H9 (cell line): ENCODE data around the gene ENPP1. TPM values are rescaled to one million over a fixed set of nuclear protein-coding genes. Genes with fewer than 3 reads are reported as not detected.

Experiments used
- DNase-seq: peaks from one replicate; pipeline ENCODE4 v3.0.0-alpha.2; 2017
- H2AFZ ChIP-seq: one replicate; pipeline ENCODE4 v1.6.1; 2013; ENCODE audit warnings: mild to moderate bottlenecking, low read length, control low read depth, moderate library complexity
- H2AK5ac ChIP-seq: 2 replicates; pipeline ENCODE4 v1.6.1; 2013; ENCODE audit warnings: low read length, control low read depth, mixed read lengths; ENCODE audit not compliant: insufficient read length
- H2BK120ac ChIP-seq: one replicate; pipeline ENCODE4 v1.6.1; 2013; ENCODE audit warnings: low read depth, mild to moderate bottlenecking, low read length, control low read depth, inconsistent platforms; ENCODE audit not compliant: poor library complexity, severe bottlenecking
- H2BK12ac ChIP-seq: 2 replicates; pipeline ENCODE4 v1.6.1; 2013; ENCODE audit warnings: low read length, control low read depth, mixed read lengths, low read depth; ENCODE audit not compliant: insufficient read length
- H2BK15ac ChIP-seq: 2 replicates; pipeline ENCODE4 v1.6.1; 2013; ENCODE audit warnings: low read depth, low read length, control low read depth
- H2BK20ac ChIP-seq: one replicate; pipeline ENCODE4 v1.6.1; 2013; ENCODE audit warnings: low read depth, mild to moderate bottlenecking, low read length, control low read depth, inconsistent platforms; ENCODE audit not compliant: poor library complexity, severe bottlenecking
- H2BK5ac ChIP-seq: 2 replicates; pipeline ENCODE4 v1.6.1; 2013; ENCODE audit warnings: low read length, control low read depth, mixed read lengths; ENCODE audit not compliant: insufficient read length
- H3K14ac ChIP-seq: 2 replicates; pipeline ENCODE4 v1.6.1; 2013; ENCODE audit warnings: low read length, control low read depth; ENCODE audit not compliant: insufficient read depth
- H3K18ac ChIP-seq: 2 replicates; pipeline ENCODE4 v1.6.1; 2013; ENCODE audit warnings: low read depth, mild to moderate bottlenecking, mixed read lengths, low read length, control low read depth; ENCODE audit not compliant: insufficient read length
- H3K23ac ChIP-seq: 2 replicates; pipeline ENCODE4 v1.6.1; 2013; ENCODE audit warnings: low read length, control low read depth, mixed read lengths, low read depth; ENCODE audit not compliant: insufficient read length
- H3K23me2 ChIP-seq: 2 replicates; pipeline ENCODE4 v1.6.1; 2013; ENCODE audit warnings: low read depth, mild to moderate bottlenecking, mixed read lengths, low read length, control low read depth; ENCODE audit not compliant: insufficient read length, poor library complexity, severe bottlenecking
- H3K27ac ChIP-seq: 2 replicates; pipeline ENCODE4 v1.5.1; 2013; ENCODE audit warnings: low read length, control low read depth, mixed read lengths, low read depth; ENCODE audit not compliant: insufficient read length
- H3K27me3 ChIP-seq: 2 replicates; pipeline ENCODE4 v1.6.1; 2013; ENCODE audit warnings: low read length, control low read depth, inconsistent platforms; ENCODE audit not compliant: insufficient read depth
- H3K4ac ChIP-seq: 2 replicates; pipeline ENCODE4 v1.6.1; 2013; ENCODE audit warnings: low read depth, mild to moderate bottlenecking, control low read depth, inconsistent platforms, low read length, moderate library complexity
- H3K4me1 ChIP-seq: 2 replicates; pipeline ENCODE4 v1.6.1; 2013; ENCODE audit warnings: low read length, control low read depth, inconsistent platforms; ENCODE audit not compliant: insufficient read depth
- H3K4me2 ChIP-seq: 2 replicates; pipeline ENCODE4 v1.6.1; 2013; ENCODE audit warnings: low read length, control low read depth, mixed read lengths; ENCODE audit not compliant: insufficient read length, insufficient read depth
- H3K56ac ChIP-seq: 2 replicates; pipeline ENCODE4 v1.6.1; 2013; ENCODE audit warnings: low read depth, mild to moderate bottlenecking, mixed read lengths, low read length, control low read depth; ENCODE audit not compliant: insufficient read length
- H3K79me1 ChIP-seq: 2 replicates; pipeline ENCODE4 v1.6.1; 2013; ENCODE audit warnings: low read depth, mild to moderate bottlenecking, moderate library complexity, low read length, control low read depth, inconsistent platforms; ENCODE audit not compliant: insufficient read depth, poor library complexity, severe bottlenecking
- H3K79me2 ChIP-seq: 2 replicates; pipeline ENCODE4 v1.6.1; 2013; ENCODE audit warnings: low read length, control low read depth, inconsistent platforms; ENCODE audit not compliant: insufficient read depth
- H3K9ac ChIP-seq: 2 replicates; pipeline ENCODE4 v1.6.1; 2013; ENCODE audit warnings: low read length, control low read depth, mixed read lengths; ENCODE audit not compliant: insufficient read length; ENCODE audit errors: extremely low read depth
- H3K9me3 ChIP-seq: one replicate; pipeline ENCODE4 v1.6.1; 2013; ENCODE audit warnings: low read depth, low read length, inconsistent platforms; ENCODE audit not compliant: control insufficient read depth
- H3T11ph ChIP-seq: one replicate; pipeline ENCODE4 v1.6.1; 2013; ENCODE audit warnings: mild to moderate bottlenecking, low read length, control low read depth, inconsistent platforms
- H4K20me1 ChIP-seq: one replicate; pipeline ENCODE4 v1.6.1; 2013; ENCODE audit not compliant: control insufficient read depth, insufficient read length, insufficient read depth
- H4K5ac ChIP-seq: 2 replicates; pipeline ENCODE4 v1.6.1; 2013; ENCODE audit warnings: low read depth, mild to moderate bottlenecking, mixed read lengths, low read length, control low read depth; ENCODE audit not compliant: insufficient read length
- H4K8ac ChIP-seq: replicated peaks from 2 replicates; pipeline ENCODE4 v1.6.1; 2013; ENCODE audit warnings: low read length, control low read depth, mixed read lengths, low read depth; ENCODE audit not compliant: insufficient read length
- H4K91ac ChIP-seq: 2 replicates; pipeline ENCODE4 v1.6.1; 2013; ENCODE audit warnings: low read depth, mild to moderate bottlenecking, moderate library complexity, mixed read lengths, low read length, control low read depth; ENCODE audit not compliant: insufficient read length
- H3K27ac Mint-ChIP-seq, 3 experiments: 2 replicates in 2 of 3; 3 replicates in 1 of 3; pipeline ENCODE4 v1.8.0; 2020 to 2021; ENCODE audit warnings: mixed read lengths in 3 of 3, mild to moderate bottlenecking in 1 of 3, moderate library complexity in 1 of 3
- H3K27me3 Mint-ChIP-seq: 2 replicates; pipeline ENCODE4 v1.8.0; 2021; ENCODE audit warnings: low read depth, mild to moderate bottlenecking, moderate library complexity, mixed read lengths
- H3K36me3 Mint-ChIP-seq, 3 experiments: 2 replicates in 2 of 3; 3 replicates in 1 of 3; pipeline ENCODE4 v1.8.0; 2020 to 2021; ENCODE audit warnings: low read depth in 3 of 3, mixed read lengths in 3 of 3; ENCODE audit not compliant: insufficient read depth in 1 of 3
- H3K4me1 Mint-ChIP-seq, 2 experiments: 2 replicates each; pipeline ENCODE4 v1.8.0; 2020; ENCODE audit warnings: mixed read lengths in 2 of 2
- H3K4me3 Mint-ChIP-seq, 2 experiments: 2 replicates in 1 of 2; 3 replicates in 1 of 2; pipeline ENCODE4 v1.8.0; 2020 to 2021; ENCODE audit warnings: mild to moderate bottlenecking in 2 of 2, mixed read lengths in 2 of 2, moderate library complexity in 1 of 2
- H3K9me3 Mint-ChIP-seq, 2 experiments: 2 replicates in 1 of 2; 3 replicates in 1 of 2; pipeline ENCODE4 v1.8.0; 2020; ENCODE audit warnings: mild to moderate bottlenecking in 2 of 2, mixed read lengths in 2 of 2, moderate library complexity in 1 of 2
- WGBS: extraction: QIAGEN DNeasy Blood & Tissue Kit; methylation state at CpG from one replicate; pipeline ENCODE4 v1.1.7; 2013; ENCODE audit warnings: missing lambda C conversion rate, low lambda C conversion rate, mixed read lengths; ENCODE audit not compliant: insufficient read length; ENCODE audit errors: extremely low coverage; 5-methylcytosine and 5-hydroxymethylcytosine counted together
- total RNA-seq: library from RNA; stranded (reverse); gene quantifications from 2 replicates; pipeline ENCODE4 v1.2.1, GENCODE V29; 2021
- TF ChIP-seq, protein P1 (sequence below): fragments of 200-600 bp; sonication (generic); conservative IDR thresholded peaks from 3 replicates; pipeline ENCODE4 v1.8.0; 2021; ENCODE audit warnings: antibody characterized with exemption, mild to moderate bottlenecking

The ENPP1 gene
- total RNA-seq, 1 experiment from 2014 or later, result 22.5 TPM

GRCh38 chr6:131831886-131832285 is 24.1 kb downstream of the ENPP1 start:
- Histone ChIP-seq H3K4me2 (no peak overlapping the region), H3K27me3 (no peaks in the 10 kb centered on the region), H2AFZ (no peak overlapping the region), H3K9ac (no peak overlapping the region), H3K18ac (no peak overlapping the region), H3K4me1 (no peaks in the 10 kb centered on the region), H2AK5ac (no peak overlapping the region), H3K9me3 (no peaks in the 10 kb centered on the region), H4K5ac (no peak overlapping the region), H2BK15ac (no peak overlapping the region), H3K23ac (no peak overlapping the region), H2BK120ac (no peak overlapping the region), H4K20me1 (no peaks in the 10 kb centered on the region), H2BK5ac (no peak overlapping the region), H3K23me2 (no peaks in the 10 kb centered on the region), H3K27ac (no peak overlapping the region), H3K79me2 (no peaks in the 10 kb centered on the region; the same call in 1 of the 2 replicates), H4K91ac (no peak overlapping the region), H3K79me1 (no peaks in the 10 kb centered on the region), H3K4ac (no peak overlapping the region), H4K8ac (no peak overlapping the region), H3K56ac (no peak overlapping the region), H3K14ac (no peak overlapping the region), H3T11ph (no peak overlapping the region), H2BK20ac (no peak overlapping the region), H2BK12ac (no peak overlapping the region)
- peaks cover 6 to 11% (median 9%) of the 10 kb centered on the region in 3 experiments; a peak in 3 of 7 replicates for H3K36me3 Mint-ChIP-seq
- TF ChIP-seq, protein P1, sequence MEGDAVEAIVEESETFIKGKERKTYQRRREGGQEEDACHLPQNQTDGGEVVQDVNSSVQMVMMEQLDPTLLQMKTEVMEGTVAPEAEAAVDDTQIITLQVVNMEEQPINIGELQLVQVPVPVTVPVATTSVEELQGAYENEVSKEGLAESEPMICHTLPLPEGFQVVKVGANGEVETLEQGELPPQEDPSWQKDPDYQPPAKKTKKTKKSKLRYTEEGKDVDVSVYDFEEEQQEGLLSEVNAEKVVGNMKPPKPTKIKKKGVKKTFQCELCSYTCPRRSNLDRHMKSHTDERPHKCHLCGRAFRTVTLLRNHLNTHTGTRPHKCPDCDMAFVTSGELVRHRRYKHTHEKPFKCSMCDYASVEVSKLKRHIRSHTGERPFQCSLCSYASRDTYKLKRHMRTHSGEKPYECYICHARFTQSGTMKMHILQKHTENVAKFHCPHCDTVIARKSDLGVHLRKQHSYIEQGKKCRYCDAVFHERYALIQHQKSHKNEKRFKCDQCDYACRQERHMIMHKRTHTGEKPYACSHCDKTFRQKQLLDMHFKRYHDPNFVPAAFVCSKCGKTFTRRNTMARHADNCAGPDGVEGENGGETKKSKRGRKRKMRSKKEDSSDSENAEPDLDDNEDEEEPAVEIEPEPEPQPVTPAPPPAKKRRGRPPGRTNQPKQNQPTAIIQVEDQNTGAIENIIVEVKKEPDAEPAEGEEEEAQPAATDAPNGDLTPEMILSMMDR, result no peak
- DNase-seq, result no peak
- H3K4me1 Mint-ChIP-seq, result peaks cover 3 to 8% of the 10 kb centered on the region in 2 experiments; a peak in 2 of 4 replicates
- no peak overlapping the region; a peak in 1 of 7 replicates for H3K27ac Mint-ChIP-seq
- H3K4me3 Mint-ChIP-seq, result no peak overlapping the region
- H3K27me3 Mint-ChIP-seq, result no peaks in the 10 kb centered on the region
- H3K9me3 Mint-ChIP-seq, result no peaks in the 10 kb centered on the region
- WGBS, result no CpG with 5 or more reads among the region's 1 CpG
